Measurements from ENCODE around the gene SOCS4.

SOCS4 gene

DNA sequence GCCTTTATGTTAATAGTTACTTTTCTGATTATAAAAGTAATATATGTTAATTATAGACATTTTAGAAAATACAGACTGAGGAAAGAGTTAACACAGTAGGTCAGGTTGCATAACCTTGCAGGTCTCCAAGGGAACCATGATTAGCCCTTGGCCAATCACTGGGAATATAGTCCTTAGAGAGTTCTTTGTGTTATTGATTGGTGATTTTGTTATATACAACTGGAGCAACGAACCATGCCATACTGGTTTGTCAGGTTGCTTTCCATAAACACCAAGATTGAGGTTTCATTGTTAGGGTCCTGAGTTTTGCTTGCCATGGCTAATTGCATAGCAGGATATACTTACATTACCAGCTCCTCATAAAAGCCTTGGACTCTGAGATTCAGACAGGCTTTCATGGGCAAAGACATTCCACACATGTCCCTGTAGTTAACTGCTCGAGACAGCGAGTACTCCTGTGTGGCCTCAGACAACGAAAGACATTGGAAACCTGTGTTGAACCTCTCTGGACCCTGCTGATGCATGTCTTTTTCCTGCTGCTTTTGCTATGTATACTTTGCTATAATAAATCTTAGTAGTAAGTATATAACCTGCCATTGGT is 58.1 kb downstream of the SOCS4 start:
- no peak for TF ChIP-seq CTCF (IDR thresholded peaks at IDR 0.05)
- H3K27ac ChIP-seq = no peak overlapping the region

GRCh38 chr14:55086938-55087337 is 59.9 kb downstream of the SOCS4 start:
- no peaks in the 10 kb centered on the region for H3K79me2 ChIP-seq
- no peak for TF ChIP-seq CTCF (IDR thresholded peaks at IDR 0.05)
- H3K27ac ChIP-seq = no peak overlapping the region
- H3K4me3 ChIP-seq (ENCODE audit: low read depth, low read length) = no peak overlapping the region
- no peak overlapping the region for H3K4me2 ChIP-seq (ENCODE audit: low read length)
- no peaks in the 10 kb centered on the region for H3K36me3 ChIP-seq (ENCODE audit: control insufficient read depth, insufficient read depth, low read length)
- H3K4me1 ChIP-seq = no peaks in the 10 kb centered on the region
- no peaks in the 10 kb centered on the region for H3K9me3 ChIP-seq (ENCODE audit: control insufficient read depth, low read length)
- H3K9ac ChIP-seq = no peak overlapping the region
- H3K27me3 ChIP-seq (ENCODE audit: control insufficient read depth, insufficient read depth, low read length) = no peaks in the 10 kb centered on the region
- no peak overlapping the region for H2AFZ ChIP-seq

More for the DNA sequence above, 58.1 kb downstream of the SOCS4 start:
- Histone ChIP-seq H3K9ac (no peak overlapping the region), H3K4me1 (no peaks in the 10 kb centered on the region), H3K36me3 (ENCODE audit: control insufficient read depth, insufficient read depth, low read length) (no peaks in the 10 kb centered on the region), H2AFZ (no peak overlapping the region), H3K79me2 (no peaks in the 10 kb centered on the region), H3K27me3 (ENCODE audit: control insufficient read depth, insufficient read depth, low read length) (no peaks in the 10 kb centered on the region), H3K9me3 (ENCODE audit: control insufficient read depth, low read length) (no peaks in the 10 kb centered on the region), H3K4me2 (ENCODE audit: low read length) (no peak overlapping the region), H3K4me3 (ENCODE audit: low read depth, low read length) (no peak overlapping the region)

DNA sequence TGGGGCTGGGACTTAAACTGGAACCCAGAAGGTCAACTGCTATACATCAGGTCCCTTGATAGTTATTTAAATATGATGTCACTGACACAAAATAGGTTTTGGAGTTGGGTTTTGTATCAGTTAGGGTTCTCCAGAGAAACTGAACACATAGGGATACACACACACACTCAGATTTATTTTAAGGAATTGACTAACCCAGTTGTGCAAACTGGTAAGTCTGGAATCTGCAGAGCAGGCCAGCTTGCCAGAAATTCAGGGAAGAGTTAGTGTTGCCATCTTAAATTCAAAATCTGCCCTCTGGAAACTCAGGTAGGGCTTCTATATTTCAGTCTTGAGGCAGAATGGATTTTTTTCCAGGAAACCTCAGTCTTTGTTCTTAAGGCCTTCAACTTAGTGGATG is 61.3 kb downstream of the SOCS4 start:
- Histone ChIP-seq H2AFZ (no peak overlapping the region), H3K27ac (no peak overlapping the region), H3K9ac (no peak overlapping the region), H3K36me3 (ENCODE audit: control insufficient read depth, insufficient read depth, low read length) (no peaks in the 10 kb centered on the region), H3K4me3 (ENCODE audit: low read depth, low read length) (no peak overlapping the region), H3K4me2 (ENCODE audit: low read length) (no peak overlapping the region), H3K79me2 (no peaks in the 10 kb centered on the region), H3K9me3 (ENCODE audit: control insufficient read depth, low read length) (no peaks in the 10 kb centered on the region), H3K27me3 (ENCODE audit: control insufficient read depth, insufficient read depth, low read length) (no peaks in the 10 kb centered on the region), H3K4me1 (no peaks in the 10 kb centered on the region)
- TF ChIP-seq CTCF (IDR thresholded peaks at IDR 0.05) = no peak

GRCh38 chr14:55092341-55092740 is 65.3 kb downstream of the SOCS4 start:
- H3K4me3 ChIP-seq (ENCODE audit: low read depth, low read length) = no peak overlapping the region
- H3K4me2 ChIP-seq (ENCODE audit: low read length) = no peak overlapping the region
- no peaks in the 10 kb centered on the region for H3K4me1 ChIP-seq
- H3K9ac ChIP-seq = no peak overlapping the region
- no peaks in the 10 kb centered on the region for H3K79me2 ChIP-seq
- no peaks in the 10 kb centered on the region for H3K36me3 ChIP-seq (ENCODE audit: control insufficient read depth, insufficient read depth, low read length)
- H3K27me3 ChIP-seq (ENCODE audit: control insufficient read depth, insufficient read depth, low read length) = no peaks in the 10 kb centered on the region
- H2AFZ ChIP-seq = no peak overlapping the region
- no peak overlapping the region for H3K27ac ChIP-seq
- no peak for TF ChIP-seq CTCF (IDR thresholded peaks at IDR 0.05)
- no peaks in the 10 kb centered on the region for H3K9me3 ChIP-seq (ENCODE audit: control insufficient read depth, low read length)
